HFF-Myc (cell line): Measurements from ENCODE around the gene CLIP4.

ENCODE experiments used
- DNase-seq: peaks from one replicate; pipeline ENCODE4 v3.0.0-alpha.2; 2011; ENCODE audit warnings: low read depth; ENCODE audit errors: extremely low read depth
- H3K4me3 ChIP-seq: replicated peaks from 2 replicates; pipeline ENCODE4 v1.5.1; 2011; ENCODE audit warnings: low read depth, mild to moderate bottlenecking, control low read depth, low read length
- TF ChIP-seq, protein P1 (sequence below): IDR thresholded peaks from 2 replicates; pipeline ENCODE4 v1.5.1; 2012; ENCODE audit warnings: mild to moderate bottlenecking, low read depth, low read length, control low read depth; ENCODE audit errors: missing control alignments

CLIP4 gene

DNA sequence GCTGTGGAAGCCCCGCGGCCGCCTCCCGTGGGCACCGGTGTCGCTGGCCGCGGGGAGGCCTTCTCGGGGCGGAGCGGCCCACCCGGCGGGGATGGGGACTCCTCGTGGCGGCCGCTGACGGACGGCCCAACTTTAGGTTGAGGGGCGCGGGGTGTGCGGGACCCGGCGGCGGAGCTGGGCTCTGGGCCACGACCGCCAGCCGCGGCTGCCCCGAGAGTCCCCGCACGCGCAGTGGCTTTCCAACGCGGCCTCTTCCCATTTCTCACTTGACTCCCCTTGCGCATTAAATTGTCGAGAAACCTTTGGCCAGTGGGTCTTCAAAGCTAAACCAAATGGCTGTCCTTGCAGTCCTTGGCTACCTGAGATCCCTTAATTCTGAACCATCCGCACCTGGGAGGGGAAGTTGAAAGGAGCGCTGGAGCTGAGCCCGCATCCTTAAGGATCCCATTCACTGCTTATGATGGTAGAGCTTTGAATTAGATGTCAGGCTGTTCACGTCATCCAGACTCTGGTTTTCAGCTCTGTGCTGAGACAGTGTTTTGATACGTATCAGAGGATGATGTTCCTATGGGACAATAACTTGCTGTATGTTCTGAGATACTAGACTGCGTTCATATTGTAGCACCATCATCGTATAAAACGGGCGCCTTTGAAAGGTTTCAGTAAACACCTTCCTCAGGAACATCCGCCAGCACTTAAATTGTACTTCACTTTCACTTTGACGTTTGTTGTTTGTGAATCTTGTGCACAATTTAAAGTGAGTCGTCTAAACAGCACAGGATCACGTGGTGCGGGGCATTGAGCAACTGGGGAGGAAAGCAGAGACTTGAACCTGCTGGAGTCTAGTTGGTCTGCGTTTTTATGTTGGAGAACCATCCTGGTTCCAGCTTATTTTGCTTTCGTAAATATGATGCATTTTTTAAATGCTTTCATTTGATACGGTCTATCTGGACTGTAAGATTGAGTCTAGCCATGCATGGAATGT, 874 bp downstream of the CLIP4 start:
- peak; percentile 29 for DNase-seq
- TF ChIP-seq, protein P1, sequence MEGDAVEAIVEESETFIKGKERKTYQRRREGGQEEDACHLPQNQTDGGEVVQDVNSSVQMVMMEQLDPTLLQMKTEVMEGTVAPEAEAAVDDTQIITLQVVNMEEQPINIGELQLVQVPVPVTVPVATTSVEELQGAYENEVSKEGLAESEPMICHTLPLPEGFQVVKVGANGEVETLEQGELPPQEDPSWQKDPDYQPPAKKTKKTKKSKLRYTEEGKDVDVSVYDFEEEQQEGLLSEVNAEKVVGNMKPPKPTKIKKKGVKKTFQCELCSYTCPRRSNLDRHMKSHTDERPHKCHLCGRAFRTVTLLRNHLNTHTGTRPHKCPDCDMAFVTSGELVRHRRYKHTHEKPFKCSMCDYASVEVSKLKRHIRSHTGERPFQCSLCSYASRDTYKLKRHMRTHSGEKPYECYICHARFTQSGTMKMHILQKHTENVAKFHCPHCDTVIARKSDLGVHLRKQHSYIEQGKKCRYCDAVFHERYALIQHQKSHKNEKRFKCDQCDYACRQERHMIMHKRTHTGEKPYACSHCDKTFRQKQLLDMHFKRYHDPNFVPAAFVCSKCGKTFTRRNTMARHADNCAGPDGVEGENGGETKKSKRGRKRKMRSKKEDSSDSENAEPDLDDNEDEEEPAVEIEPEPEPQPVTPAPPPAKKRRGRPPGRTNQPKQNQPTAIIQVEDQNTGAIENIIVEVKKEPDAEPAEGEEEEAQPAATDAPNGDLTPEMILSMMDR: no peak
- peak overlapping the region; percentile 68 for H3K4me3 ChIP-seq

DNA sequence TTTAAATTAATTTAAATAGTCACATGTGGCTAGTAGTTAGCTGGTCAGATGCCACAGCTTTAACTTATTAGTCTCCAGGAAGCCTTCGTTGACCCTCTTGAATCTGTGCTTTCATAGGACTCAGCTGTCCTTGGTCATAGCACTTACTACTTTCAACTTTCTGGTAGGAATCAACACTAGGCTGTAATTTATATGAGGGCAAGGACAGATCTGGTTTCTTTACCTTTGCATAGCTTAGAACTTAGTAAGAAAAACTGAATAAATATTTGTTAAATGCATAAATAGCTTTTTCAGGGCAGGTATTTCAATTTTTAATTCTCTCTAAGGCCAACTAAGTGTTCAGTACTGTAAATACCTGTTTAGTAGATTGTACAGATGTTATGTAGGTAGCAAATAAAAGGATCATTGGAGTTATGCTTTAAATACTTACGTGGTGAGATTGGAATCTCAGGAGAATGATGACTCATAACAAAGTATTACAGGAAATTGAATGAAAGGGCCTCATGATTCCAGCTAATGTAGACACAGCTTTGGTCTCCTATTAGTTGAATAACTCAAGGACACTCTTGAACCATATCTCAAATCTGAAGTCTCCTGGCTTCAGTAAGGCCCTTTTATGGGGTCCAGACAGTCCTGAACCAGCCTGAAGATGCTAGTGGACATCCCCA, 2.6 kb downstream of the CLIP4 start:
- DNase-seq: peak; percentile 38
- TF ChIP-seq, protein P1: no peak
- H3K4me3 ChIP-seq: peak overlapping the region; percentile 68; the same call in 1 of the 2 replicates

DNA sequence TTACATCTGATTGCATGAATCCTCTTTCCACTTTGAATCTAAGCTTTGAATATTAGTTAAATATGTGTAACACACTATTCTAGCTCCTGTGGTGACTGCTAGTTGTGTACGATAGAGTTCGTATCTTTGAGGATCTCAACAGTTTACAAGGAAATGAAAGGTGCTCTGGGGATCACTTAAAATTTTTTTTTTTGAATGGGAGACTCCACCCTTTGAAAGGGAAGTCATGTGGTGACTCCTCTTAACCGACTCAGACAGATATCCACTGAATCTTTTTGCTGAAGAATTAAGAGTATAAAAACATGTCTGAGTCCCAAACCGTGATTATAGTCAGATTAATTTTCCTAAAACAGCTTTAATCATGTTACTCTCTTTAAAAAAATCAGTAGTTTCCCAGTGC, 4.0 kb downstream of the CLIP4 start:
- no peak overlapping the region for H3K4me3 ChIP-seq

DNA sequence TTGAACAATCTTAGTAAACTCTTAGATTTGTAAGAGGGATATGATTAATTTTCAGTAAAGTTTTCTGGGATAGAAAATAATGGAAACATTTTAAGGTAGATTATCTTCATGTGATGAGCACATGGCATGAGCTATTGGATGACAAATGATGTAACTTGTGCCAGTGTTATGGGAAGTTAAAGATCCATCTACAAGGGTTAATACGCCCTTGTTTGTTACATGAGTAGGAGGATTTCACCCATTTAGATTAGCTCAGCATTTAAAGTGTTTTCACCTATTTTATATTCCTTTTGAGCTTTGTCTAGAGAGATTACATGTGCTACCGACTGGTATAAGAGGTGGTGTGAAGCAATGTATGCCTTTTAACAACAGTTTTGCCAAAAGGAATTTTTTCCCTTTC, 5.6 kb downstream of the CLIP4 start:
- H3K4me3 ChIP-seq: no peak overlapping the region
- TF ChIP-seq, protein P1: no peak
- DNase-seq: no peak

More for the DNA sequence above, 4.0 kb downstream of the CLIP4 start:
- no peak for DNase-seq
- TF ChIP-seq, protein P1: no peak

DNA sequence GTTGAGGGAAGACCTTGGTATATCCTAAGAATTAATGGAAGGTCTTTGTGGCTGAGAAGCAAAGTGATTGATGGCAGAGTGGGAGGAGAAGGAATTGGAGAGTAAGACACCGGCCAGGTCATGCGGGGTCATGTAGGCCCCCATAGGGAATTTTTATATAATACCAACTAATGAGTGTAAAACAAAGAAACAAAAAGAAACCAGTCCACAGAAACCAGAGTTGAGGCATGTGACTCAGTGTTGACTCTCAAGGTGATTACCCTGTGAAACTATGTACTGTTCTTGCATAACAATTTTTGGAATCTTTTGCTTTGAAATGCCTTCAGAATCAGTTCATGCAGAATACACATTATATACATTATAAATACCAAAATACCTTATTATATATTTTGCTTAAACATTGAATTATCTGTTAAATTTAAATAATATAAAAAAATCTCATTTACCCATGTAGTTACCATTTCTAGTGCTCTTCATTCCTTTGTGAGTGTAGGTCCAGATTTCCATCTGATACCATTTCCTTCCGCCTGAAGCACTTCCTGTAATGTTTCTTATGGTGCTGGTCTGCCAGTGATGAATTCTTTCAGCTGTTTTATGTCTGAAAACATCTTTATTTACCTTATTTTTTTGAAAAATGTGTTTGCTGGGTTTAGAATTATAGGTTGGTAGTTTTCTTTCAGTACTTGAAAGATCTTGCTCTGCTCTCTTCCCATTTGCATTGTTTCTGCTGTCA, 8.6 kb downstream of the CLIP4 start:
- peak; percentile 33 for DNase-seq
- TF ChIP-seq, protein P1: no peak
- no peak overlapping the region for H3K4me3 ChIP-seq

DNA sequence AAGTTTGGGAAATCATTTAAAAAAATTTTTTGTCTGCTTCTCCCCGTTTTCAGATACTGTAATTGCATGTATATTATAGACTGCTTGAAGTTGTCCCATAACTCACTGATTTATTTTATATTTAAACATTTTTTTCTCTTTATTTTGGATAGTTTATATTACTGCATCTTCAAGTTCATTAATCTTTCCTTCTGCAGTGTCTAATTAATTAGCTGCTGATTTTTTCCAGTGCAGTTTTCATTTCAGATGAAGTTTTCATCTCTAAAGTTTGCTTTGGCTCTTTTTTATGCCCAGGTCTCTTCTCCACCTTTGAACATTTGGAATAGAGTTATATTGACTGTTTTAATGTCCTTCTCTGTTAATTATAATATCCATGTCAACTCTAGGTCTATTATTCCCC, 9.3 kb downstream of the CLIP4 start:
- DNase-seq: no peak
- TF ChIP-seq, protein P1: no peak
- no peak overlapping the region for H3K4me3 ChIP-seq
